GM18907 (cell line): ENCODE data around the gene CNTNAP2.
"Not testable (repeated sequence)": the region's sequence is repeated elsewhere in the genome, so short reads cannot be mapped to it uniquely, and the experiment has no call there.

Experiments used
- ATAC-seq: cut with Tn5 transposase; IDR thresholded peaks from one replicate; pipeline ENCODE4 v1.9.1; 2021; ENCODE audit warnings: mild to moderate bottlenecking, moderate library complexity; ENCODE audit not compliant: unreplicated experiment

CNTNAP2 gene

DNA sequence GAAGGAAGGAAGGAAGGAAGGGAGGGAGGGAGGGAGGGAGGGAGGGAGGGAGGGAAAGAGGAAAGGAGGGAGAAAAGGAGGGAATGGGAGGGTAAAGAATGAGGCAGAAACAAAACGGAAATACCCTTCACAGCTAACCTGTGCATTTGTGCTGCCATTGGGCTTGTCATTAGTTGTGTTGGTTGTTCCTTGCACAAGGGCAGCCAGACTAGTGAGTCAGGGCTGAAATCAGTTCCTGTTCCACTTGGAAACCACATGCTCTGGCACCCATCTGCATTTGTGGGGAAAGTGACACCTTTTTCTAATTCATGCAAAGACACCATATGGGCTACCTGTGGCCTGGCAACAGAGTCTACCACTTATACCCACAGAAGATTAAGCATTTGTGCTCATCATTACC, 1469.9 kb downstream of the CNTNAP2 start:
- no peak for ATAC-seq

DNA sequence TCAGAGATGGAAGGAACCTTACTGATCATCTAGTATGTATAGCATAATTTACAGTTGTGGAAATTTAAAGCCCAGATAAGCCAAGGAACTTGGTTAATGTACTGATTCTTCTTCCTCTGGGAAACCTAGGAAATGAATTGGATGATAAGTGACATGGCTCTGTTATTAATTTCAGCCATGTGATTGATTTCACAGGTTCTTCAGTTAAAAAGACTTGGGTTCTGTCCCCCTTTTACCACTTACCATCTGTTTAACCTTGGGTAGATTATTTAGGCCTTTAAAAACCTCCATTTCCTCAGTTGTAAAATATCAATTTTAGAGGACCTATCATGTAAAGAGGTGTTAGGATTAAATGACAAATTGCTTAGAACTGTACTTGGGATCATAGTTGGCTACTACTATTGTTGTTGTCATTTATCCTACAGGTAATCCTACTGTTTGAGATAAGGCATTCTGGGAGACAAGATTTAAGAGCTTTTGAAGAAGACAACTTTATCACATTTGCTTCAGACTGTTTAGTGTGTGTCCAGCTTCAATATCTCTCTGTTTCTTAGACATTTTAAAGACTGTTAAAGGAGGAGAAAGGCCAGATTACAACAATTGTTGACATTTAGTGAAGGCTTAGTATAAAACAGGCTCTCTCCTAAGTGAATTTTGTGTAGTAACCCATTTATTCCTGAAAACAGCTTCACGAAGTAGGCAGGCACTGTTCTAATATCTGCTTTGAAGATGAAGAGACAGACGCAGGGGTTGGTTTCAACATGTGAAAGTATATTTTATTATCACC, 1476.9 kb downstream of the CNTNAP2 start:
- ATAC-seq: no peak

DNA sequence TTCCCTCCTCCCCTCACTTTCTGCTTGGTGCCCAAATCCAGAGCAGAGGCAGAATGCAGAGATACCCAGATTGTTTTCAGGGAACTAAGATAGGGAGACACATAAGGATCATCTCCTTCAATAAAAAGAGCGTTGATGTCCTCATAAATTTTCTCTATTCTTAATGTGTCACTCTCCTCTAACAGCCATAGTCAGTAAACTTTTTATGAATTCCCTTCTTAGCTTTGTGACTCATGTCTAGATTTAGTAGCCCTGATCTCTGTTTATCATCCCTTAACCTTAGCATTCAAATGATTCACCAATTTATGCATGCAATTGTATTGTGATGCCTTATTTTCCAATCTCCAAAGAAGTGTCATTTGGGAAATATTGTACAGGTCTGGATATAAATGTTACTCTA, 1478.4 kb downstream of the CNTNAP2 start:
- ATAC-seq: no peak

DNA sequence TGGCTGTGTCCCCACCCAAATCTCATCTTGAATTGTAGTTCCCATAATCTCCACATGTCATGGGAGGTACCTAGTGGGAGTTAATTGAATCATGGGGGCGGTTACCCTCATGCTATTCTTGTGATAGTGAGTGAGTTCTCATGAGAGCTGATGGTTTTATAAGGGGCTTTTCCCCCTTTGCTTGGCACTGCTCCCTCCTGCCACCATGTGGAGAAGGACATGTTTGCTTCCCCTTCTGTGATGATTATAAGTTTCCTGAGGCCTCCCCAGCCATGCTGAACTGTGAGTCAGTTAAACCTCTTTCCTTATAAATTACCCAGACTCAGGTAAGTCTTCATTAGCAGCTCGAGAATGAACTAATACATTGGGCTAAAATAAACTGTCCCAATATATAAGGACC, 1482.1 kb downstream of the CNTNAP2 start:
- ATAC-seq: not testable (repeated sequence)

DNA sequence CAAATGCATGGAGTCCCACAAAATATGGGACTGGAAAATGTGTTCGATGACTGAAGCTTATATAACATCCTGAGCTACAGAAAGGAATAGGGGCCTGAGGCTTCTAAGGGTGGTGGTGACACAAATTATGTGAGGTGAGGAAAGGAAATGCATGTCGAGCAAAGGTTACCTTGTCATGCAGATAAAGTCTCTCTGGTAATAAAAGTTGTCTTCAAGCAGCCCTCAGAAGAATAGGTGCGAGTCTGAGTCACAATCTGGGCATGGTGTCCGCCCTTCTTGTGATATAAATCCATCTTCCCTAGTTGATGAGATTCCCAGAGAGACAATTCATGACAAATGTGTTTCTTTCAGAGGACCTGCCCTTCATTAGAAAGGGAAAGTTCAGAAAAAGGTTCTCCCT, 1488.7 kb downstream of the CNTNAP2 start:
- no peak for ATAC-seq

DNA sequence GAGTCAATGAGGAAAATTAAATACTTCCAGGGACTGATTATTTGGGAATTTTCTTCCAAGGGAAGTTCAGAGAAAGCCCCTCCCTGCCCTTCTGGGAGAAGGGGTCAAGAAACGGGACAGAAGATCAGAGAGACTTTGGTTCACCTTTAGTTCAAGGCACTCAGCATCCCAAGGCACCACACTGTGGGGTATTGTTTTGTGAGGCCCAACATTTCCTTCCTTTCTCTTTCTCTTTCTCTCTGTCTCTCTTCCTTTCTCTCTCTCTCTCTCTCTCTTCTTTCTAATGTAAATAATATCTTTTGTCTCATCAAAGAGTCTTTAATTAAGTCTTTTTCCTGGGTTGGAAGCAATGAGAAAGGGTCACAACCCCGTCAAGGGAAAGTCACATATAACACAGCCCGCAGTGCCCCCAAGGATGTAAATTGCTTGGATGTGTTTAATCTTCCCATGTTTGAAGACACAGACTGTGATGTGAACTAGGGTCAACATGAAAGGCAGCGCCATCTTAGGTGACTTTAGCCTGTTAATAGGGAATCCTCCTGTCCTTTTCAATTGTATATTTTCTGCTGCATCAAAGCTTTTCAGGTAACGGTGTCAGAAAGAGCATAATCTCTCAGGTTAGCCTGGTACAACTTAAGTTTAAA, 1490.7 kb downstream of the CNTNAP2 start:
- ATAC-seq: no peak

DNA sequence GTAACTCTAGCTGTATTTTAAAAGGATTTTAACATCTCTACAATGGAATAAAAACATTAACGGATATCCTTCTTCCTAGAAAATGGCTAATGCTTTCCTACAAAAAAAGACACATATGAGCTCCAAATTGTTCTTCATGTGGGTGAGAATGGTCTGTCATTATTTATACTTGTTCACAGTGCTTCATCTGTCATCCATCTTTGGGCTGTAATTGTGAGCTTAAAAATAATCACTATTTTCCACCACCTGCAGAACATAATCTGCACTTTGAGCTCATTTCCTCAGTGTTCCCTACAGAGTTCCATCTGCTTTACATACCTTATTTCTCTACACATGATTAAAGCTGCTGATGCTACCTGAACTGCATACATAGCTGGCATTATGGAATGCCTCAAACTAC, 1494.8 kb downstream of the CNTNAP2 start:
- ATAC-seq: no peak

DNA sequence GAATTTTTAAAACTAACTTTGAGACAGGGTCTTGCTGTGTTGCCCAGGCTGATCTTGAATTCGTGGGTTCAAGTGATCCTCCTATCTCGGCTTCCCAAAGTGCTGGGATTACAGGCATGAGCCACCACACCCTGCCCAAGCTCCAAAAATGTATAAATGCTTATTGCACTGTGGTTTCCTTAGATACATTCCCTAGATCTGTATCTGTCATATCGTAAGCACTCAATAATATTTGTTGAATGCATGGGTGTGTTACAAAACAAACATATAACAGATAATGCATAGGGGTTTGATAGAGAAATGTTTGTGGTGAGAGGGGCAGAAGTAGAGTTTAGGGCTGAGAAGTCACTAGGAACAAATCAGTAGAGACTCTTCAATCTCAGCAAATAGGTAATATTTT, 1518.7 kb downstream of the CNTNAP2 start:
- ATAC-seq: no peak

DNA sequence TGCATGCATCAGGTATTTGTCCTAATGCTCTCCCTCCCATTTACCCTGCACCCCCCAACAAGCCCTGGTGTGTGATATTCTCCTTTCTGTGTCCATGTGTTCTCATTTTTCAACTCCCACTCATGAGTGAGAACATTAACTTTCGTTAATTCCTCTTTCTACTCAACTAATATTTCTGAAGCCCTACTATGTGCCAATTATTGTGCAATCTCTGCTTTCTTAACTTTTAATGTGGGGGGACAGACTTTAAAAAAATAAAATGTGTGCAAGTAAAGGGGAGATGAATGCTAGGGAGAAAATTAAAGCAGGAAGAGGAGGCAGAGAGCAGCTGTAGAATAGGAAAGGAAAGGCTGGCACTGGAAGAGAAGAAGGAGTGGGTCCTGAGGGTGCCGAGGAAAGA, 1520.0 kb downstream of the CNTNAP2 start:
- ATAC-seq: no peak

DNA sequence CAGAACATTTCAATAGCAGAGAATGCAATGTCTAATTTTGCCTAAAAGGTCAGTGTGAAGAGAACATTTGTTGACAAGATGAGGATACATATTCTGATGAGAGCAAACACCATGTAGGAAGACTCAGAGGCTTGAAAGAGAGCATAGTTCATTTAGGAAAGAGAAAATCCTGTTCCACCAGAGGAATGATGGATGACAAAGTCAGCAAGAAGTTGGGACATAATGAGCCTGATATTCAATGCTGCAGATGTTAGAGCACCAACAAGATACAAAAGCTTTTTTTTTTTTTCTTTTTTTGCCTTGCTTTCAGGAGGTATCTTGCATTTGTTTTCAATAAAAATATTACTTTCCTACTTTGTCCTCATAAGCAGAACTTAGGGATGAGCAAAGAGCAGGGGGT, 1522.0 kb downstream of the CNTNAP2 start:
- no peak for ATAC-seq

DNA sequence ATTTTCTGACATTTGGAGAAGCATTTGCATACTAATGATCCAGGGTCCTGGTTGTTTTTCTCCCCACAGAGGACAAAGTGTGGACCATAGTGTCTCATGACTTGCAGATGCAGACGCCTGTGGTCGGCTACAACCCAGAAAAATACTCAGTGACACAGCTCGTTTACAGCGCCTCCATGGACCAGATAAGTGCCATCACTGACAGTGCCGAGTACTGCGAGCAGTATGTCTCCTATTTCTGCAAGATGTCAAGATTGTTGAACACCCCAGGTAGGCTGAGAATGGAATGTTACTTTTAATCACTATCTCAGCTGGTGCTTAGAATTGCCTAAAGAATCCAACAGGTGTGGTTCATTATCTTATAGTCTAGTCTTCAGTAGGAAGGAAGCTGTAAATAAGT, 1522.4 kb downstream of the CNTNAP2 start:
- ATAC-seq: no peak

DNA sequence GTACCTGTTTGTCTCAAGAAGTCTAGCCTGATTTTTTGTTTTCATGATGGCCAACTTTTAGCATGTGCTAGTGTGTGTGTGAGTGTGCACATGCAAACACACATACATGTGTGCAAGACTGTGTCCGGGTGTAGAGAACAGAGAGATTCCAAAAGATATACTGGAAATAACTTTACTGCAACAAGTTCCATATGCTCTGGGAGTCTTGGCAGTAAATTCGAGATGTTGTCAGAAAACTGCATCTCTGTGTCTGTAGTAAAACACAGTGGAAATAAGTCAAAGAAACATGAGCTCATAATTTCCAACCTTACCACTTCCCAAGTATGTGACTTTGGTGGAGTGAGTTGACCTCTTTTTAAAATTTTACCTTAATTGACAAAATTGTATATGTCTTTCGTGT, 1523.2 kb downstream of the CNTNAP2 start:
- ATAC-seq: no peak

DNA sequence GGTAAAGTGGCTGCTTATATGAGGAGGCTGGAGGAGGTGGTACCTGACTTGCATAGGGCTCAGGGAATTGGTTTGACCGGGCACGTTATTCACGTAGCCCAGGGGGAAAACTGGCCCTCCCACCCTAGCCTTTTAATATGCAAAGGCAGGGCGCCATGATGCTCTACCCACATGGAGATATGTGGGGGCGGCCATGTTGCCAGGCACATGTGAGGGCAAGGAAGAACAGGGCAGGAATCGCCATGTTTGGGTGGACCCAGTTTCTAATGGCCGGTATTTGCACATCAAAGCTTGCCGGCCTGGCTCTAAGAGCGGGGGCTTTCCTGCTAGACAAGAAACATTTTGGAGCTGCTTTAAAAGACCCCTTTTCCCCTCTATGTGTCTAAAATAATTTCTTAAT, 1524.2 kb downstream of the CNTNAP2 start:
- ATAC-seq: no peak

DNA sequence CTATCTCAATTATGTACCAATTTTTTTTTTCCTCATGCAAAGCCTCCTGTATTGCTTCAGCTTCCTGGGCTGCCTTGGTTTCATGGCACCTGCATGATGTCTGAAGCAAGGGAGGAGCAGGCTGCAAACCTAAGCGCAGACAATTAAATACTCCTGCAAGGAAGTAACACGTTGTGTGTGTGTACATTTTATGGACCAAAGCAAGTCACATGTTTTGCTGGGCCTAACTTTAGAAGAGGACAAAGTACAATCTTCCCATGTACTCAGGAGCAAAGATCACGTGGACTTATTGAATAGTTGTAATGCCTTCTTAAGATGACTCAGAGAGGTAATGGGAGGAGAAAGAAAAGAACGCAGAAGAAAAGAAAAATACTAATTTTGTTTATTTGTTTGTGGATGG, 1530.0 kb downstream of the CNTNAP2 start:
- no peak for ATAC-seq

DNA sequence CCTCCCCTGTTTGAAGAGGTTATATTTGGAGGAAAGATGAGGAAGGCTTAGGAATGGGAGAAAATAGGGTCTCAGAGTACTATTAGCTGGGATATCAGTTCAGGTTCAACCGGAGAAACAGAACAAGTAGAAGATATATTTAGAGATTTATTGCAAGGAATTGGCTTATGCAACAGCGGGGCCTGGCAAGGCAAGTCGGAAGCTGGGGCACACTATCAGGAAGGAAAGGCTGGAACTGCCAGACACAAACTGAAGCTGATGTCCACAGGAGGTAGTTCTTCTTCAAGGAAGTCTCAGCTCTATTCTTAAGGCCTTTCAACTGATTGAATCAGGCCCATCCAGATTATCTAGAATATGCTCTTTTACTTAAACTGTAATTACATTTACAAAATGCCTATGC, 1534.4 kb downstream of the CNTNAP2 start:
- ATAC-seq: no peak

DNA sequence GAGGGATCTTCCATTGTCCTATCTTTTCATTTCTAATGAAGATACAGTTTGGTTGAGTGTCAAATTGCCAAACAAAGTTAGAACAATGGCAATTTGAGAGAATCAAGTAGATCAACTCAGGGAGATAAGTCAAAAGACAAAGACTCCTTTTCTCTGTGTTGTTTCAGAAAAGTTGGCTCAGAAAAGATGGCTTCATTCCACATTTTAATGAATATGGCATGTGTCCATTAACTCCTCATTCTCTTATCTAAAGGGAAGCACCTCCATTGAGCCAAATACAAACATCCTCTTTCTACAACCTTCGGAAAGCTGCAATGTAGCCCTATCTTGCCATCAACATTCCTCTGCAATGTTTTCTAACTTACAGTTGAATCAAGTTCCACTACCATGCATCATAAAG, 1535.0 kb downstream of the CNTNAP2 start:
- no peak for ATAC-seq

DNA sequence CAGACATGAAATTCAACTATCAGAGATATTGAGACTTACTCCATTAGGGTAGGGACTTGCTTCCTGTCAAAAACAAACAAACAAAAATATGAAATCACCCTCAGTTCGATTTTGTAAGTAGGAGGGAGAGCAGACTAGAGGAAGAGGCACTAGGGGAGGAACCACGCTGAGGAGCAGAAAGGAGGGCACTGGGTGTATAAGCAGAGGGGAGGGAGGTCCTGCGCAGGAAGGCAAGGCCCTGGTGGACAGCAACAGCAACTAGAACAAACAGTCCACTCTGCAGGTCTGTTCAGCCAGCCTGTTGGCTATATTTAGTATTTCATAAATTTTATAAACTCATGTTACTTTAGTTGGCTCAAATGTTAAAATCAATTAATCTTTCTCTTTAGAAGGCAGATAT, 1536.9 kb downstream of the CNTNAP2 start:
- ATAC-seq: no peak

DNA sequence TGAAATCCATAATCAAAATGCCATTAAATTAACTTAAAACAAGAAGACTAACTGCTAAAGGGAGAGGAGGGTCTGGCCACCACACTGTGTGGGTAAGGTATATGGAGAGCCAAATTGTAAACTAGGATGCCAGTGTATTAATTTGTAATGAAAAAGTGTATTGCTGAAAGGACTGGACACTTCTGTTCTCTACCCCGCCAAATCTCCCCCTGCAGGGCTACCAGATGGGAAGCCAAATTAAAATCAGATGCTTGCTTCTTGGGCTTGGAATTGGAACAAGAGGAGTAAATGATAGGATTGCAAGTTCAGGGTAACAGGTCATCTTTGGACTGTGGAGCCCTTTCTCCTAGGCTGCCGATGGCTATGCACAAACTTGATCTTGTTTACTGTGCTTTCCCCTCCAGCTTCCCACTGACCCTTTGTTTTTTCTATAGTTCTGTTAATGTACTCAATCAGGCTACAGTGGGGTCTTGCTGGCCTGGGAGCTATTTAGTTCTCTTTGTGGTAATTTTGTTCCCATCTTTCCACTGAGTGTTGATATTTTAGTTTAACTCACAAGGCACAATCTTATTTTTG, 1541.9 kb downstream of the CNTNAP2 start:
- ATAC-seq: no peak

DNA sequence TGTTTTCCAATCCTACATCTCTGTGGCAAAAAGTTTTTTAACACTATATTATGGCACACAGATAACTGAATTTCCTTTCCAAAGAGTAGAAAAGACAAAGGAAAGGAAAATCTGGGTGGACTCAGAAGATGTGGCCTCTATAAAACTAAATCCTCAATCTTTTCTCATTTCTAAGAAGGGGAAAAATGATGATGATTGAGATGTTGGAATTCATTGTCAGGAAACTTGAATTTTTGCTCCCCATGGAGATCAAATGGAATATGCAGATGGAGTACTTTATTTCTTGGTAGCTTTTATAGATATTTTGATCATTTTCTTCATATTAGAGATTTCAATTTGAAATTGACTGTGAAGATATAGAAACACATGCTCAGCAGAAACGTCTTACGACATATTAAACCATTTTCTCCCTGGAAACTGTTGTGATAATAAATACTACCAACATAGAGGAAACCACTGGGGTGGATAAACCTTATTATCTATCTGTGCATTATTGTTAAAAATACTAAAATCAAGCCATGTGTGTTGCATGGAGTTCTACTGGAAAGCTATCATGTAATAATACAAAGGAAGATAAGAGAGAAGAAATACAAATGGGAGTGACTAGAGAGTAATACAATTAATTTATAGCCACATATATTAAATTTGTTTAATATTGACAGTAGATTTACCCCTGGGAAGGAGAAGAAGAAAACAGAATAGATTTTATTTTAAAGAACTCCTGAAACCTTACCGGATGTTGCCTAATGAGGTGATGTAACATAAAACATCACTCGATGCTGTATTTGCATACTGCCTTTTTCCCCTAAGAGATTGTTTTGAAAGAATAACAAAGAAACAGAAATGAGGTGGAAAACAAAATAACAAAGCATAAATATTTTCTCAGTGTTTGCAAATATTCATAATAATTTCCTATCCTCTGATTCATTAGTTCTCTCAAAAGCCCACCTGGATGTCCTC, 1542.7 kb downstream of the CNTNAP2 start:
- no peak for ATAC-seq

DNA sequence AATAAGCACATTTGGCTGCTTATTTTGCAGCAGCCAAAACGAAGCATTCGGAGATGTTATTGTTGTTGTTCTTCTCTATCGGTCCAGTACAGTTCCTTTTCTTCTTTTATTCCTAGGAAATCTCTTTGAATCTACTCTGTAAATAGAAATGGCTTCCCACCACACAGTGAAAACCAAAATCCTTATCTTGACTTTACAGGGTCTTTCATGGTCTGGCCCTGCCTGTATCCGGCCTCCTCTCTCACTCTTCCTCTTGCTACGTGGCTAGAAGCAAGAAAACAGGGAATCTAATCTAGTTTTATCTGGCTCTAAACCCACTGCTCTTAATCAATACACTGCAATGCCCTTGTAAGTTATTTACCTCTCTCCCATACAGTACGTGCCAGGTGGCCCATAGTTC, 1547.9 kb downstream of the CNTNAP2 start:
- ATAC-seq: no peak

DNA sequence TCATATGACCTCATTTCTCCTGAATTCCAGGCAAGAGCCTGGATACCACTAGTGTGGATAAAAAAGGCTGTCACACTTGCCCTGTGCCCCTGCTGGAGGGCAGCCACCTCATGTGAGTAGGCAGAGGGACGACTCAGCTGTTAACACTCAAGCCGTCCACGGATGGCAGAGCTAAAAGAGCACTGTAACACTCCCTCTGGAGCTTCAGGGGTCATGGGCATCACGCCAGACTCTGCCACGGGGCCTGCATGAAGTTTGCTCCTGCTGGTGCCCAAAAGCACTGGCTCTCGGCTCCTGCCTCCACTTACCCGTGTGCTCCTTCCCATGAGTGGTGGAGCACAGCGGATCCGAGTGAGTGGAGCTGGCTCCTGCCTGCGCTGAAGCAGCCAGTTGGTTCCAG, 1554.2 kb downstream of the CNTNAP2 start:
- ATAC-seq: no peak
